Right hindlimb (tissue), 1 donor: Measurements from ENCODE around the gene SCARB1.
"Not testable (repeated sequence)": the region's sequence is repeated elsewhere in the genome, so short reads cannot be mapped to it uniquely, and the experiment has no call there.

Source experiments
- DNase-seq: peaks from one replicate; pipeline ENCODE4 v3.0.0-alpha.2; 2018

Gene SCARB1

GRCh38 chr12:124883263-124884130 is 19.8 kb upstream of the SCARB1 start:
- no peak for DNase-seq

GRCh38 chr12:124881123-124881522 is 17.5 kb upstream of the SCARB1 start:
- no peak for DNase-seq

GRCh38 chr12:124880335-124880734 is 16.7 kb upstream of the SCARB1 start:
- DNase-seq: not testable (repeated sequence)

DNA sequence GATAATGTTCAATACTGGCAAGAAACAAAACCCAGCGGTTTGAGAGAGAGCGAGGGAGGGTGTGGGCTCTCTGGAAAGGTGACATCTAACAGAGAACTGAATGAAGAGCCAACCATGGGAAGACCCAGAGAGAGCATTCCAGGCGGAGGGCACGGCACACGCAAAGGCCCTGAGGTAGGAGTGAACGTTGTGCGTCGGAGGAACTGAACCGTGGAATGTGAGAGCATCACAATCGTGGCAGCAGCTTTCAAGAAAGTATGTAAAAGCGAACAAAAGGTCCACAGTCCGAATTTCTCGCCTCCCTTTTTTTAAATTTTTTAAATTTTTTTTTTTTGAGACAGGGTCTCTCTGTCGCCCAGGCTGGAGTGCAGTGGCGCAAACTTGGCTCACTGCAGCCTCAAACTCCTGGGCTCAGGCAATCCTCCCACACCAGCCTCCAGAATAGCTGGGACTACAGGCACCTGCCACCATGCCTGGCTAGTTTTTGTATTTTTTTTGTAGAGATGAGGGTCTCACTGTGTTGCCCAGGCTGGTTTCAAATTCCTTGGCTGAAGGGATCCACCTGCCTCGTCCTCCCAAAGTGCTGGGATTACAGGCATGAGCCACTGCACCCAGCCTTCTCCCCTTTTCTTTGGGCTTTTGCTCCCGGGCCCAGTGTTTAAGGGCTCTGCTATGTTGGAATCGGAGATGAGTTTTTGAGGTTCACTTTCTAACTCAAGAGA is 15.3 kb upstream of the SCARB1 start:
- no peak for DNase-seq

DNA sequence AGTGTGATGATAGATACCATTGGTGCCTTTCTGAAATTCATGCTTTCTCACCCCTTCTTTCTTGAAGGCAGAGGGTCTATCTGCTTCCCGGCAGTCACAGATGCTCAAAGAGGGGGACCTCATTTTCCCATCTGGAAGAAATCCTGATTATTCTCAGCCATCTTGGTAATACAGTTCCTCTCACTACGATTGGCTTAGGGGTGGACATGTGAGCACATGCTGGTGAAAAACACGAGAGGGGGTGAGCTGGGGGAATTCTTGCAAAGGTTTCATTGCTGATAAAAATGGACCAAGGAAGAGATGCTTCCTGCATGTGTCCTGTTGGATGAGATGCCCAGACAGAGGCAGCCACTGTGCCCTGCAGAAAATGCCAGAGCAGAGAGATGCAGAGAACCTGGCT is 13.8 kb upstream of the SCARB1 start:
- DNase-seq: no peak

DNA sequence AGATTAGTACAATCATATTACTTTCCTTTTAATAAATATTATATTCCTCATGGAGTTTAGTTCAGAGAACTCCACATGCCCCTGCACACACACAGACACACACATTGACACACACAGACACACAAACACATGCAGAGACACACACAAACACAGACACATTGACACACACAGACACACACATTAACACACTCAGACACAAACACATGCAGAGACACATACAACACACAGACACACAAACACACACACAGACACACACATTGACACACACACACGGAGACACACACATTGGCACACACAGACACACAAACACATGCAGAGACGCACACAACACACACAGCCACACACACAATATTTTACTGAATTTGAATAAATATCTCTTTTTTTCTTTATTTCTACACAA is 12.5 kb upstream of the SCARB1 start:
- no peak for DNase-seq

GRCh38 chr12:124875803-124876132 is 12.1 kb upstream of the SCARB1 start:
- DNase-seq: no peak

DNA sequence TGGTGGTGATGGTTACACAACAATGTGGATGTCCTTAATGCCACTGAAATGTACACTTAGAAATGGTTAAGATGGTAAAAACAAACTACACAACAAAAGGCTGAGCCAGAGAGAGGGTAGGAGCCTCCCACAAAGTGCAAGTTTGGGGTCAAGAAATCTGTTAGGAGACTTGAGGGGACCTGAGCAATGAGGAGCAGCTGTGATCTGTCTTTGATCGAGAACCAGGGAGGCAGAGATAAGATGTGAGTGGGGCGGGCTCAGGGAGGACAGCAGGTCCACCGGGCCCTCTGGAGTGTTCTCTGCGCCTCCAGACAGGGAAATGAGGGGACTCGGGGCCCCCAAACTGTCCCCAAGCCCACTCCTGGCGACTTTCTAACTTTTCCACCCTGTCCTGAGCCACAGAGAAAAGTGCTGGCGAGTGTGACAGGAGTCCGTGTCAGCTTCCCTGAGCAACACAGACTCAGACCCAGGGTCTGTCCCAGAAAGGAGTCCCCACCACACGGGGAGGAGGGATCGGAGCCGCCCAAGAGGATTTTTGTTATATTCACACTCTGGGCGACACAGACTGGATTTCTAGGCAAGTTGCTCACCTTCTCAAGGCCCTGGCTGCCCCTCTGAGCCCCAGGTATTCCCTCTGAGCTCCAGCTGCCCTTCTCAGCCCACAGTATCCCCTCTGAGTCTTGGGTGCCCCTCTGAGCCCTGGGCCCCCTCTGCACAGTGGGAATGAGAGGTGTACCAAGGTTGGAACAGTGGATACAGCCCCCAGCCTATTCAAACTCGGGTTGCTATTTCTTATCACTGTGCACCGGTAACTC is 11.5 kb upstream of the SCARB1 start:
- DNase-seq: no peak

DNA sequence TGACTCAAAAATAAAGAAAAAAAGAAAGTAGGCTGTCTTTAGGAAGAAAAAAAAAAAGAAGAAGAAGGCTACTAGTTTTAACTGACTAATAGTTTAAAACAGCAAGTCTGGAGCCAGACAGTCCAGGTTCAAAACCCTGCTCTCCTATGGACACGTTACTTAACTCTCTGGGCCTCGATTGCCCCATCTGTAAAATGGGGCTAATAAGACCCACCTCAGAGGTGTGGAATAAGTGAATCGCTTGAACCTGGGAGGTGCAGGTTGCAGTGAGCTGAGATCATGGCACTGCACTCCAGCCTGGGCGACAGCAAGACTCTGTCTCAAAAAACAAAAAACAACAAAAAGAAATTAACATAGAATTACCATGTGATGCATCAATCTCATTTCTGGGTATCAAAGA is 10.5 kb upstream of the SCARB1 start:
- no peak for DNase-seq

GRCh38 chr12:124872068-124872719 is 8.5 kb upstream of the SCARB1 start:
- no peak for DNase-seq

DNA sequence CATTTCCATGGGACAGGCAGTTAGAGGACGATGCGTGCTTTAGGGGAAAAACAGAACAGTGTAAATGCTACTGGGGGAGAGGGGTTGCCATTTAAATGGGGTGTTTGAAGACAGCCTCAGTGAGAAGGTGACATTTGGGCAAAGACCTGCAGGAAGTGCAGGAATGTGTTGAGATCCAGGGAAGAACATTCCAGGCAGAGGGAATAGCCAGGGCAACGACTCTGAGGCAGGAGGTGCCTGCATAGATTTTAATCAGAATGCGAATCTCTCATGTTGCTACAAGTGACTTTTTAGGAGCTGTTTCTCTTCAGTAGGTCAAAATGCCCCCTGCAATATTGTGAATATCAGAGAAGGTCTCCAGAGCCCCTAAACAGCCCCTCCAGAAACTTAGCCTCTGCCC is 7.6 kb upstream of the SCARB1 start:
- DNase-seq: no peak

DNA sequence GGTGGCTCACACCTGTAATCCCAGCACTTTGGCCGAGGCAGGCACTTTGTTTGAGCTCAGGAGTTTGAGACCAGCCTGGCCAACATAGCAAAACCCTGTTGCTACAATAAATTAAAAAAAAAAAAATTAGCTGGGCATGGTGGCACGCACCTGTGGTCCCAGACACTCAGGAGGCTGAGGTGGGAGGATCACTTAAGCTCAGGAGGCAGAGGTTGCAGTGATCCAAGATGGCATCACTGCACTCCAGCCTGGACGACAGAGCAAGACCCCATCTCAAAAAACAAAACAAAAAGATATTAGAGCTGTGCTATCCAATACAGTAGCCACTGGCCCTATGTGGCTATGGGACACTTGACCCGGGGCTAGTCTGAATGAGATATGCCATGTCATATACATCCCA is 6.9 kb upstream of the SCARB1 start:
- DNase-seq: no peak

DNA sequence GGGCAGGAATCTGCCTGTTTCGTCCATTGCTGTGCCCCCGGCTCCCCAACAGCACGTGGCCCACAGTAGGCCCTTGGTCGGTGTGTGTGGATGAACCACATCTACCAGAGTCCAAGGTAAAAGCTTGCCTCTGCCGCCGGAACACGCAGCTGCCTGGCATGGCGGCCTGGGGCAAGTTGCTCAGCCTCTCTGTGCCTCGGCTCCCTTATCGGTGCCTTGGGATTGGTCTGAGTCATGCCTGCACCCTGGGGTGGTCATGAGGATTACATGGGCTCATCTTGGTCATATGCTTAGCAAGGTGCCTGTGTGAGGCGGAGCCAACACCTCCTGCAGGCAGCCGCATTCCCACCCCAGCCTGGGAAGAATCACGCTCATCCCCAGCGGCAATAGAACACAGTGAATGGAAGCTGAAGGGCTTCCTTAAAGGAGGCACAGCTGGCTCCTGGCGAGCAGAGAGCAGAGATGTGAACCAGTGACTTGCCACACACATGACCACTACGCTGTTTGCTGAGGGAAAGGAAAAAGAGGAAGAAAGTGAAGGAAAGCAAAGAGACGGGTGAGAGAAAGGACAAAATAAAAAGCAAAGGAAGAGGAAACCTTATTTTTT is 5.5 kb upstream of the SCARB1 start:
- DNase-seq: no peak

DNA sequence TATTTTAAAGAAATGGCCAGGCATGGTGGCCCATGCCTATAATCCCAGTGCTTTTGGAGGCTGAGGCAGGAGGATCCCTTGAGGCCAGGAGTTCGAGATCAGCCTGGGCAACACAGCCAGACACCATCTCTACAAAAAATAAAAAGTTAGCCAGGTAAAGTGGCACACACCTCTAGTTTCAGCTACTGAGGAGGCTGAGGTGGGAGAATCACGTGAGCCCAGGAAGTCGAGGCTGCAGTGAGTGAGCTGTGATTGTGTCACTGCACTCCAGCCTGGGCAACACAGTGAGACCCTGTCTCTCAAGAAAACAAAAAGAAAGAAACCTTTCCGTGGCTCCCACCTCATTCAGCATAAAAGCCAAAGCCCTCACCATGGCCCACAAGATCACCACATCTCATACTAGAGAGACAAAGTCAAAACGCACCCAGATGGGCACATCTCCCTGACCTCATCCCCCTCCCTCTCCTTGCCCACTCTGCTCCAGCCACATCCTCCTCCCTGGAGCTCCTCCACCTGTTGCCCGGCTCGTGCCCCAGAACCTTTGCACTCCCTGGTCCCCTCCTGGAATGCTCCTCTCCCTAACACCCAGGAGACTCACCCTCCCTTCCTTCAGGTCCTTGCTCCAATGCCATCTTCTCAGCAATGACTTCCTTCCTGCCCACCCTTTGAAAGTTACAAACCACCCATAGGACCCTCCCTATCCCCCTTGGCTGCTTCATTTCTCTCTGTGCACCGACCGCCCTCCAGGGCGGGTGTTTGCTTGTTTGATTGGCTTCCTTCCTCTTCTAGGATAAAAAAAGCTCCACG is 4.8 kb upstream of the SCARB1 start:
- no peak for DNase-seq

DNA sequence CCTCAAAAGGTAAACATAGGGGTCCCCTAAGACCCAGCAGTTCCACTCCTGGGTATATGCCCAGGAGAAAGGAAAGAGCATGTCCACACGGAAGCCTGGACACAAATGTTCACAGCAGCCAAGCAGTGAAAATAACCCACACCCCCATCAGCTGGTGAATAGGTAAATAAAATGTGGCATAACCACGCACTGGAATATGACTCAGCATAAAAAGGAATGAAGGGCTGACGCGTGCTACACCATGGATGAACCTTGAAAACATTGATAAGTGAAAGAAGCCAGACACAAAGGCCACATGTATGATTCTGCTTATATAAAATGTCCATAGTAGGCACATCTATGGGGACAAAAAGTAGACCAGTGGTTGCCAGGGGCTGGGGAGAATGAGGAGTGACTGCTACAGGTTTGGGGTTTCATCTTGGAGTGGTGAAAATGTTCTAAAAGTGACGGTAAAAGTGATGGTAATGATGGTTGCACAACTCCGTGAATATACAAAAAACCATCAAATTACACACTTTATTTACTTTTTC is 3.8 kb upstream of the SCARB1 start:
- DNase-seq: no peak

DNA sequence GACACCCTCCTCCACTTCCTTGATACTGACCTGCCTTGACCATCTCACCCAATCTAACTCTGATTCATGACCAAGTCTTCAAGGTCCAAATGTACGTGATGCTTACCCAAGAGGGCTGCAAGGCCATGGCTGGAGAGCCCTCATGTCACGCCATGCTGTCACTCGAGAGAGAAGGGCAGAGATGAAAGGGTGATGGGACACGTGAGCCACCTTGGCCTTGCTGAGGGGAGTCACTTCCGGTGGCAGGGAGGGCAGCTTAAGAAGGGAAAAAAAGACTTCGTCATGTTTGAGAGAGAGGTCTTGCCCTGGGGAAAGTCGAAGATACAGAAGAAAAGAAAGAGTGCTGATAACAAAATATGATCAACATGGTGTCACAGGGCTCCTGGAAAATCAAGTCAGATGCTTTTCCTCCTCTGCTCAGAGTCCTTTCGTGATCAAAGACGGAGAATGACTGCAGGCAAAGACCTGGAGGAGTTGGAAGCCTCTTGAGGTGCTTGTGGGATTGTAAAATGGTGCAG is 3.3 kb upstream of the SCARB1 start:
- no peak for DNase-seq

GRCh38 chr12:124866195-124866882 is 2.7 kb upstream of the SCARB1 start:
- no peak for DNase-seq

DNA sequence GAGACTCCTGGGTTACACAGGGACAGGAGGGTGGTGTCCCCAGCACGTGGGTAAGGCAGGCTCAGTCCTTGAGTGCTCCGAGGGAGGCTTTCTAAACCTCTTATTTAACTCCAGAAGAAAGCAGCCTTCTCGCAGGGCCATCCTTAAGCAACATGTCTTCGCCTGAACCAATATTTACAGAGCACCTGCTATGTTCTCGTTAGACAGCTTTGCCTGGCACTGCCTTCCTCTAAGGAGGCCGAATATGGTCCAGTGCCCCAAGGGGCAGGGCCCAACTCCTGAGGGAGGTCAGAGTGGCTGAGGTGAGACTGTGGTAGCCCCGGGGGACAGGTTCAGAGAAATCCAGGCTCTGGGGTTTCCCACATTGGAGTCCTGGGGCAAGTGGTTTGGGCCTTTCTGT is 2.1 kb upstream of the SCARB1 start:
- DNase-seq: no peak

GRCh38 chr12:124864326-124864752 is 675 bp upstream of the SCARB1 start:
- DNase-seq: no peak

- DNase-seq: no peak
Measured at GRCh38 chr12:124862768-124863415, 772 bp downstream of the SCARB1 start.
